Epithelial cell of alveolus of lung (primary cell): Measurements from ENCODE around the gene LDLRAP1. TPM values are rescaled to one million over a fixed set of nuclear protein-coding genes. Genes with fewer than 3 reads are reported as not detected.

ENCODE experiments used
- total RNA-seq: library from RNA; depleted of rRNA; stranded (reverse); fragments of >200 nt; gene quantifications from 2 replicates; pipeline ENCODE4 v1.2.1, GENCODE V29; 2015

LDLRAP1 gene, protein sequence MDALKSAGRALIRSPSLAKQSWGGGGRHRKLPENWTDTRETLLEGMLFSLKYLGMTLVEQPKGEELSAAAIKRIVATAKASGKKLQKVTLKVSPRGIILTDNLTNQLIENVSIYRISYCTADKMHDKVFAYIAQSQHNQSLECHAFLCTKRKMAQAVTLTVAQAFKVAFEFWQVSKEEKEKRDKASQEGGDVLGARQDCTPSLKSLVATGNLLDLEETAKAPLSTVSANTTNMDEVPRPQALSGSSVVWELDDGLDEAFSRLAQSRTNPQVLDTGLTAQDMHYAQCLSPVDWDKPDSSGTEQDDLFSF
- total RNA-seq = 5.6 and 10.3 TPM in 2 replicates

GRCh38 chr1:25543425-25544242 lies at the start of gene LDLRAP1:
Gene LDLRAP1 (plus strand): TSS chr1:25543606. CDS start chr1:25543699, 93 bp downstream.

GRCh38 chr1:25616095-25616986 lies 72.9 kb downstream of the LDLRAP1 start, which contains the start of gene MAN1C1:
Gene MAN1C1 (plus strand): TSS chr1:25616791. CDS start chr1:25617798, 1,007 bp downstream.

Other genes with a start within 250 kb of the LDLRAP1 start
- gene TMEM50A, start 205.3 kb upstream of the LDLRAP1 start, total RNA-seq = 71.4 and 85.1 TPM in 2 replicates
- gene RHCE, start 122.8 kb upstream of the LDLRAP1 start, total RNA-seq = 0.56 and 1.3 TPM in 2 replicates
- 16.9 and 17.5 TPM in 2 replicates for gene MACO1, start 112.7 kb upstream of the LDLRAP1 start, total RNA-seq
- 0.65 and 2.9 TPM in 2 replicates for gene MAN1C1, start 73.2 kb downstream of the LDLRAP1 start, total RNA-seq